CD4-positive, alpha-beta memory T cell (primary cell): ENCODE measurements around the gene GRAP. TPM values are rescaled to one million over a fixed set of nuclear protein-coding genes. Genes with fewer than 3 reads are reported as not detected.
A peak's percentile ranks its signal among the peaks of the same experiment; 100 is the strongest.
"Not testable (repeated sequence)": the region's sequence is repeated elsewhere in the genome, so short reads cannot be mapped to it uniquely, and the experiment has no call there.

ENCODE experiments used
- CTCF ChIA-PET: fragments of 350-600 bp; sonication (Branson Sonifier 250); formaldehyde crosslinking; loops from one replicate; lab custom pipeline; 2021; ENCODE audit warnings: inconsistent platforms; ENCODE audit not compliant: partially characterized antibody; lab: Charles Lee
- POLR2A ChIA-PET: fragments of 350-600 bp; sonication (Branson Sonifier 250); formaldehyde crosslinking; loops from one replicate; lab custom pipeline; 2021; ENCODE audit not compliant: partially characterized antibody; lab: Charles Lee
- DNase-seq, 5 donors: peaks; one replicate each; pipeline versions ENCODE4 v3.0.0 to v3.0.0-alpha.2; 2020 to 2022; ENCODE audit warnings: mixed read lengths in 1 of 5
- H3K27ac ChIP-seq: one replicate; pipeline ENCODE4 v1.7.0; 2013; ENCODE audit warnings: low read depth, low read length
- H3K27me3 ChIP-seq: 2 replicates; pipeline ENCODE4 v1.7.0; 2013; ENCODE audit warnings: mild to moderate bottlenecking, low read length, moderate library complexity; ENCODE audit not compliant: insufficient read depth
- H3K36me3 ChIP-seq: 2 replicates; pipeline ENCODE4 v1.7.0; 2013; ENCODE audit warnings: mild to moderate bottlenecking, low read length, moderate library complexity; ENCODE audit not compliant: insufficient read depth
- H3K4me1 ChIP-seq: 2 replicates; pipeline ENCODE4 v1.7.0; 2013; ENCODE audit warnings: mild to moderate bottlenecking, low read length, moderate library complexity; ENCODE audit not compliant: insufficient read depth
- H3K4me3 ChIP-seq, 2 donors: one replicate each; pipeline ENCODE4 v1.7.0; 2013; ENCODE audit warnings: low read length in 2 of 2, mild to moderate bottlenecking in 1 of 2
- H3K9me3 ChIP-seq, 2 donors: one replicate each; pipeline ENCODE4 v1.7.0; 2013; ENCODE audit warnings: low read length in 2 of 2, control low read depth in 1 of 2; ENCODE audit not compliant: control insufficient read depth in 1 of 2
- H3K27ac Mint-ChIP-seq, 7 donors: one replicate each; pipeline ENCODE4 v1.8.0; 2020 to 2021; ENCODE audit warnings: mixed read lengths in 7 of 7, mild to moderate bottlenecking in 6 of 7, inconsistent platforms in 3 of 7, moderate library complexity in 3 of 7
- H3K27me3 Mint-ChIP-seq, 2 donors: one replicate each; pipeline ENCODE4 v1.8.0; 2020 to 2021; ENCODE audit warnings: mixed read lengths in 2 of 2
- H3K36me3 Mint-ChIP-seq, 2 donors: one replicate each; pipeline ENCODE4 v1.8.0; 2020 to 2021; ENCODE audit warnings: mixed read lengths in 2 of 2, inconsistent platforms in 1 of 2, mild to moderate bottlenecking in 1 of 2
- H3K4me1 Mint-ChIP-seq, 4 donors: one replicate each; pipeline ENCODE4 v1.8.0; 2020 to 2021; ENCODE audit warnings: mixed read lengths in 4 of 4, mild to moderate bottlenecking in 1 of 4
- H3K4me3 Mint-ChIP-seq, 8 donors: one replicate each; pipeline ENCODE4 v1.8.0; 2020 to 2021; ENCODE audit warnings: mixed read lengths in 8 of 8, mild to moderate bottlenecking in 7 of 8, moderate library complexity in 6 of 8, inconsistent platforms in 3 of 8
- H3K9me3 Mint-ChIP-seq, 8 donors: one replicate each; pipeline ENCODE4 v1.8.0; 2020 to 2021; ENCODE audit warnings: mixed read lengths in 8 of 8, mild to moderate bottlenecking in 5 of 8, inconsistent platforms in 3 of 8, moderate library complexity in 1 of 8
- intact Hi-C: fragments of 100-400 bp; cut with micrococcal nuclease; formaldehyde crosslinking; loops from one replicate; pipeline ENCODE4 v1.15.1; 2023
- polyA plus RNA-seq, 2 donors: library from polyadenylated mRNA; unstranded; fragments of 300-500 nt; fragmentation: Illumina TruSeq; gene quantifications; one replicate each; pipeline ENCODE4 v1.2.3, GENCODE V29; 2021
- total RNA-seq, 2 experiments: library from RNA; stranded (reverse); gene quantifications; one replicate each; pipeline ENCODE4 v1.2.3, GENCODE V29; 2021

GRAP gene
- total and polyA plus RNA-seq, 4 experiments from 2014 or later: 61.6 to 75.8 (median 66.6) TPM

DNA sequence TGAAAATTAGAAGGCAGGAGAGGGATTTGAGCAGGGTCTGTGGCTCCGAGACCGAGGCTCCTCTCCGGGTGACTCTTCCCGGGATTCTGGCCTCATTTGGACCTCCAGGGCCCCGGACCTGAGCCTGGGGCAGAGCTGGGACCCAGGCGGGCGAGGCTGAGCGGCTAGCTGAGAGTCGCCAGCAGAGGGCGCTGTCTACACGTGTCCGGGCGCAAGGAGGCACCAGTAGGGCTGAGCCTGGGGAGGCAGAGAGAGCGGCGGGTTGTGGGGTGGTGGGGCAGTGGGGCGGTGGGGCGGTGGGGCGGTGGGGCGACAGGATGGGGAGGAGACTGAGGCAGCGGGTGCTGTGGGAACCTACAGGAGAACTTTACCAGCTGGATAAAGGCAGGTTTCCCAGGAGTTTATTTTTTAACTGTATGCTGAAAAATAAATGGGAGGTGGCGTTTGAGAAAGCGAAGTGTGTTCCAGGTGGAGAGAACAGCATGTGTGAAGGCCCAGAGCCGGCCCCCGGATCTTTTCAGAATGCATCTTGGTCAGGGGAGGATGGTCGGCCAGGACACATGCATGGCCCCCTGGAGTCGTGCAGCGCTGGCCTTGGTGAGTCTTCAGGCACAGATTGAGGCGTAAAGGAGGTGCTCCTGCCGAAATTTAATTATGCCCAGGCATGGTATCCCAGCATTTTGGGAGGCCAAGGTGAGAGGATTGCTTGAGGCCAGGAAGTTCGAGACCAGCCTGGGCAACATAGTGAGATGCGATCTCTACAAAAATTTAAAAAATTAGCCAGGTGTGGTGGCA is 29.8 kb upstream of the GRAP start:
- H3K9me3 Mint-ChIP-seq, H3K27ac Mint-ChIP-seq, H3K27me3 ChIP-seq, H3K9me3 ChIP-seq, H3K4me1 Mint-ChIP-seq, H3K36me3 Mint-ChIP-seq, H3K36me3 ChIP-seq, CTCF ChIA-PET, H3K4me3 Mint-ChIP-seq, H3K27ac ChIP-seq, H3K4me3 ChIP-seq, H3K27me3 Mint-ChIP-seq, POLR2A ChIA-PET, intact Hi-C loops, H3K4me1 ChIP-seq: not testable (repeated sequence)
- DNase-seq: peak; percentile 17 to 56 (median 26)

DNA sequence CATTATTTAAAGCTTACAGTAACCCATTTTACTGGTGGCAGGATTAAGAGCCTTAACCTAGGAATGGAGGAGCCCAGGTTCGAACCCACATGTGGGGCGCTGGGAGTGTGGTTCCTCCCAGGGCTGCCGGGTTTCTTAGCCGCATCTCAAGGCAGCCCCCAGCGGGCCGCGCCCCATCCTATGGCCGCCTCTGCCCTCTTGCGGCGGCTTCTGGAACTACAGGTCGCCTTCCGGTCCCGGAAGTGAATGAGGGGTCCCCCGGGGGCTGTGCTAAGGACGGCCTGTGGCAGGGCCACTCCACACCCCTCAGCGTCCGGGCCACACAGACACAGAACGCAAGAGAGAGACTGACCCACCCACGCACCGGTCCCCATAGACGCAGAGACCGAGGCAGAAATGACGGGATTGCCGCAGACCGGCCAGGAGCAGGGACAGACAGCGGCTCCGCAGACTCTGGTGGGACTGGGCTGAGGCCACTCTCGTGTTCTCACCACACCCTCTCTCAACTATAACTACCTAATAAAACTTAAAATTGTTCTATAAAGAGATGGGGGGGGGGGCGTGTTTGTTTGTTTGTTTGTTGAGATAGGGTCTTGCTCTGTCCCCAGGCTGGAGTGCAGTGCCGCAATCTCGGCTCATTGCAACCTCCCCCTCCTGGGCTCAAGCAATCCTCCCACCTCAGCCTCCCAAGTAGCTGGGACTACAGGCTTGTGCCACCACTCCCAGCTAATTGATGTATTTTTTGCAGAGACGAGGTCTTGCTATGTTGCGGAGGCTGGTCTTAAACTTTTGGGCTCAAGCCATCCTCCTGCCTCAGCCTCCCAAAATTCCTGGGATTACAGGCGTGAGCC is 23.8 kb upstream of the GRAP start:
- H3K4me3 Mint-ChIP-seq, DNase-seq, H3K4me3 ChIP-seq, H3K27ac ChIP-seq, H3K4me1 ChIP-seq, CTCF ChIA-PET, H3K9me3 Mint-ChIP-seq, H3K27ac Mint-ChIP-seq, POLR2A ChIA-PET, H3K27me3 Mint-ChIP-seq, H3K9me3 ChIP-seq, H3K36me3 ChIP-seq, H3K4me1 Mint-ChIP-seq, H3K36me3 Mint-ChIP-seq, H3K27me3 ChIP-seq, intact Hi-C loops: not testable (repeated sequence)

GRCh38 chr17:19064378-19064777 is 17.6 kb upstream of the GRAP start:
- CTCF ChIA-PET, intact Hi-C loops, H3K27ac ChIP-seq, H3K27me3 Mint-ChIP-seq, H3K9me3 ChIP-seq, H3K4me1 ChIP-seq, H3K27me3 ChIP-seq, H3K36me3 ChIP-seq, H3K27ac Mint-ChIP-seq, H3K36me3 Mint-ChIP-seq, POLR2A ChIA-PET, H3K4me3 ChIP-seq, H3K4me1 Mint-ChIP-seq, H3K9me3 Mint-ChIP-seq: not testable (repeated sequence)
- peak overlapping the region in 6 of 8 donors; percentile 21 to 68 (median 42) for H3K4me3 Mint-ChIP-seq
- peak in 1 of 5 donors; percentile 25 for DNase-seq

- H3K36me3 ChIP-seq, CTCF ChIA-PET, H3K4me1 Mint-ChIP-seq, H3K36me3 Mint-ChIP-seq, H3K27me3 Mint-ChIP-seq, H3K4me3 ChIP-seq, H3K9me3 Mint-ChIP-seq, H3K27me3 ChIP-seq, H3K4me1 ChIP-seq, H3K27ac ChIP-seq, POLR2A ChIA-PET, H3K9me3 ChIP-seq, intact Hi-C loops: not testable (repeated sequence)
- Mint-ChIP-seq H3K4me3 (peak overlapping the region; percentile 78 to 89 (median 82)), H3K27ac (peak overlapping the region; percentile 64 to 96 (median 91))
- peak; percentile 79 to 93 (median 88) for DNase-seq
Observed at GRCh38 chr17:19063326-19063956, 16.7 kb upstream of the GRAP start.

GRCh38 chr17:19062718-19063325 is 16.1 kb upstream of the GRAP start:
- H3K4me1 Mint-ChIP-seq, H3K4me3 ChIP-seq, POLR2A ChIA-PET, DNase-seq, H3K36me3 Mint-ChIP-seq, H3K4me1 ChIP-seq, H3K9me3 ChIP-seq, H3K27me3 ChIP-seq, H3K4me3 Mint-ChIP-seq, H3K36me3 ChIP-seq, H3K9me3 Mint-ChIP-seq, H3K27ac ChIP-seq, intact Hi-C loops, CTCF ChIA-PET, H3K27me3 Mint-ChIP-seq: not testable (repeated sequence)
- peak overlapping the region in 1 of 7 donors; percentile 96 for H3K27ac Mint-ChIP-seq

GRCh38 chr17:19062009-19062717 is 15.4 kb upstream of the GRAP start:
- Mint-ChIP-seq H3K27ac (peak overlapping the region in 2 of 7 donors; percentile 64 to 87), H3K4me3 (peak overlapping the region in 3 of 8 donors; percentile 52 to 80 (median 76))
- H3K4me3 ChIP-seq, H3K4me1 ChIP-seq, H3K9me3 ChIP-seq, POLR2A ChIA-PET, CTCF ChIA-PET, H3K36me3 Mint-ChIP-seq, H3K36me3 ChIP-seq, H3K27me3 Mint-ChIP-seq, H3K27me3 ChIP-seq, H3K4me1 Mint-ChIP-seq, H3K9me3 Mint-ChIP-seq, H3K27ac ChIP-seq, intact Hi-C loops: not testable (repeated sequence)
- peak in 4 of 5 donors; percentile 68 to 81 (median 79) for DNase-seq
